Activated naive CD4-positive, alpha-beta T cell treated with anti-CD3 and anti-CD28 coated beads for 36 hours (primary cell): ENCODE measurements around the gene PBX1. TPM values are rescaled to one million over a fixed set of nuclear protein-coding genes. Genes with fewer than 3 reads are reported as not detected.

ENCODE experiments used
- CTCF ChIA-PET: fragments of 350-600 bp; sonication (Branson Sonifier 250); formaldehyde crosslinking; loops from one replicate; lab custom pipeline; 2021; ENCODE audit warnings: antibody characterized with exemption; lab: Charles Lee
- DNase-seq: peaks from one replicate; pipeline ENCODE4 v3.0.0-alpha.2; 2020
- H3K27ac Mint-ChIP-seq: one replicate; pipeline ENCODE4 v1.8.0; 2021; ENCODE audit warnings: mild to moderate bottlenecking, mixed read lengths
- H3K27me3 Mint-ChIP-seq: one replicate; pipeline ENCODE4 v1.8.0; 2021; ENCODE audit warnings: low read depth, mixed read lengths
- H3K36me3 Mint-ChIP-seq: one replicate; pipeline ENCODE4 v1.8.0; 2021; ENCODE audit warnings: low read depth, mixed read lengths
- H3K4me1 Mint-ChIP-seq: one replicate; pipeline ENCODE4 v1.8.0; 2021; ENCODE audit warnings: low read depth, mixed read lengths
- H3K4me3 Mint-ChIP-seq: one replicate; pipeline ENCODE4 v1.8.0; 2021; ENCODE audit warnings: mild to moderate bottlenecking, moderate library complexity, mixed read lengths
- H3K9me3 Mint-ChIP-seq: one replicate; pipeline ENCODE4 v1.8.0; 2021; ENCODE audit warnings: mixed read lengths
- intact Hi-C: fragments of 100-400 bp; cut with micrococcal nuclease; formaldehyde crosslinking; loops from one replicate; pipeline ENCODE4 v1.15.1; 2023
- total RNA-seq, 2 experiments: library from RNA; stranded (reverse); gene quantifications; one replicate each; pipeline ENCODE4 v1.2.3, GENCODE V29; 2021

Gene PBX1
- total RNA-seq, 2 experiments from 2014 or later = 0.27 to 0.31 TPM

- Mint-ChIP-seq H3K4me1 (no peaks in the 10 kb centered on the region), H3K9me3 (peaks cover 14% of the 10 kb centered on the region), H3K36me3 (no peaks in the 10 kb centered on the region), H3K27ac (no peak overlapping the region), H3K4me3 (no peak overlapping the region), H3K27me3 (no peaks in the 10 kb centered on the region)
- CTCF ChIA-PET = interaction anchor here (2.3 kb wide), 1 partner anchor 115 kb away, joined by 9 read pairs; no protein-coding TSS in a partner anchor
- intact Hi-C loops = loop anchor here (10.0 kb wide), 1 partner anchor 402 kb away; no protein-coding TSS in a partner anchor
- no peak for DNase-seq
Measured at GRCh38 chr1:164672588-164672987, 113.6 kb downstream of the PBX1 start.

GRCh38 chr1:164673584-164674214 lies 114.7 kb downstream of the PBX1 start:
- intact Hi-C loops = loop anchor here (10.0 kb wide), 1 partner anchor 401 kb away; no protein-coding TSS in a partner anchor
- Mint-ChIP-seq H3K27ac (no peak overlapping the region), H3K36me3 (no peaks in the 10 kb centered on the region), H3K4me3 (no peak overlapping the region), H3K4me1 (no peaks in the 10 kb centered on the region), H3K27me3 (no peaks in the 10 kb centered on the region), H3K9me3 (peaks cover 14% of the 10 kb centered on the region)
- no peak for DNase-seq
- CTCF ChIA-PET = interaction anchor here (0.6 to 2.3 kb wide), 2 partner anchors 16 to 114 kb away, joined by 3 to 9 read pairs; no protein-coding TSS in a partner anchor

GRCh38 chr1:164675342-164675904 lies 116.4 kb downstream of the PBX1 start:
- no peak overlapping the region for H3K27ac Mint-ChIP-seq
- H3K4me1 Mint-ChIP-seq = no peaks in the 10 kb centered on the region
- H3K9me3 Mint-ChIP-seq = peaks cover 3% of the 10 kb centered on the region
- CTCF ChIA-PET = no interaction called here
- no peaks in the 10 kb centered on the region for H3K36me3 Mint-ChIP-seq
- no peaks in the 10 kb centered on the region for H3K27me3 Mint-ChIP-seq
- no peak for DNase-seq
- intact Hi-C loops = loop anchor here (10.0 kb wide), 1 partner anchor 399 kb away; no protein-coding TSS in a partner anchor
- no peak overlapping the region for H3K4me3 Mint-ChIP-seq

- no peaks in the 10 kb centered on the region for H3K27me3 Mint-ChIP-seq
- peaks cover 2% of the 10 kb centered on the region for H3K9me3 Mint-ChIP-seq
- no peaks in the 10 kb centered on the region for H3K4me1 Mint-ChIP-seq
- H3K36me3 Mint-ChIP-seq = no peaks in the 10 kb centered on the region
- intact Hi-C loops = loop anchor here (10.0 kb wide), 1 partner anchor 397 kb away; no protein-coding TSS in a partner anchor
- CTCF ChIA-PET = no interaction called here
- H3K4me3 Mint-ChIP-seq = no peak overlapping the region
- H3K27ac Mint-ChIP-seq = no peak overlapping the region
- no peak for DNase-seq
Measured at GRCh38 chr1:164678136-164678700, 119.2 kb downstream of the PBX1 start.

- Mint-ChIP-seq H3K4me1 (no peaks in the 10 kb centered on the region), H3K36me3 (no peaks in the 10 kb centered on the region), H3K4me3 (no peak overlapping the region), H3K27ac (no peak overlapping the region), H3K27me3 (no peaks in the 10 kb centered on the region), H3K9me3 (peaks cover 2% of the 10 kb centered on the region)
- no peak for DNase-seq
- CTCF ChIA-PET = no interaction called here
- intact Hi-C loops = no loop called here
Measured at GRCh38 chr1:164682570-164682969, 123.6 kb downstream of the PBX1 start.

GRCh38 chr1:164683235-164683634 lies 124.3 kb downstream of the PBX1 start:
- CTCF ChIA-PET = no interaction called here

GRCh38 chr1:164685266-164686035 lies 126.5 kb downstream of the PBX1 start:
- intact Hi-C loops = no loop called here
- Mint-ChIP-seq H3K4me3 (no peak overlapping the region), H3K27me3 (no peaks in the 10 kb centered on the region), H3K36me3 (no peaks in the 10 kb centered on the region), H3K4me1 (no peaks in the 10 kb centered on the region), H3K27ac (no peak overlapping the region), H3K9me3 (peaks cover 2% of the 10 kb centered on the region)
- CTCF ChIA-PET = no interaction called here
- DNase-seq = no peak

More at GRCh38 chr1:164683235-164683634, 124.3 kb downstream of the PBX1 start:
- DNase-seq = no peak
- Mint-ChIP-seq H3K36me3 (no peaks in the 10 kb centered on the region), H3K27me3 (no peaks in the 10 kb centered on the region), H3K9me3 (peaks cover 2% of the 10 kb centered on the region), H3K27ac (no peak overlapping the region), H3K4me1 (no peaks in the 10 kb centered on the region), H3K4me3 (no peak overlapping the region)
- intact Hi-C loops = no loop called here

GRCh38 chr1:164687777-164688176 lies 128.8 kb downstream of the PBX1 start:
- Mint-ChIP-seq H3K27me3 (no peaks in the 10 kb centered on the region), H3K4me3 (no peak overlapping the region), H3K27ac (no peak overlapping the region), H3K4me1 (no peaks in the 10 kb centered on the region), H3K36me3 (no peaks in the 10 kb centered on the region), H3K9me3 (peaks cover 2% of the 10 kb centered on the region)
- CTCF ChIA-PET = no interaction called here
- intact Hi-C loops = no loop called here
- DNase-seq = no peak

- Mint-ChIP-seq H3K27me3 (no peaks in the 10 kb centered on the region), H3K4me3 (no peak overlapping the region), H3K27ac (no peak overlapping the region), H3K4me1 (no peaks in the 10 kb centered on the region), H3K9me3 (peaks cover 2% of the 10 kb centered on the region), H3K36me3 (no peaks in the 10 kb centered on the region)
- intact Hi-C loops = no loop called here
- no peak for DNase-seq
- CTCF ChIA-PET = no interaction called here
Measured at GRCh38 chr1:164688791-164689190, 129.8 kb downstream of the PBX1 start.

- no peaks in the 10 kb centered on the region for H3K36me3 Mint-ChIP-seq
- intact Hi-C loops = no loop called here
- DNase-seq = no peak
- H3K4me3 Mint-ChIP-seq = no peak overlapping the region
- no peaks in the 10 kb centered on the region for H3K4me1 Mint-ChIP-seq
- CTCF ChIA-PET = interaction anchor here (0.7 kb wide), 1 partner anchor 16 kb away, joined by 3 read pairs; no protein-coding TSS in a partner anchor
- H3K9me3 Mint-ChIP-seq = peaks cover 2% of the 10 kb centered on the region
- H3K27ac Mint-ChIP-seq = no peak overlapping the region
- no peaks in the 10 kb centered on the region for H3K27me3 Mint-ChIP-seq
Measured at GRCh38 chr1:164689672-164690511, 130.9 kb downstream of the PBX1 start.

GRCh38 chr1:164692420-164692819 lies 133.4 kb downstream of the PBX1 start:
- no peaks in the 10 kb centered on the region for H3K4me1 Mint-ChIP-seq
- intact Hi-C loops = no loop called here

More at GRCh38 chr1:164692420-164692819, 133.4 kb downstream of the PBX1 start:
- H3K27ac Mint-ChIP-seq = no peak overlapping the region
- no peaks in the 10 kb centered on the region for H3K9me3 Mint-ChIP-seq
- no peaks in the 10 kb centered on the region for H3K36me3 Mint-ChIP-seq
- CTCF ChIA-PET = no interaction called here
- H3K4me3 Mint-ChIP-seq = no peak overlapping the region
- DNase-seq = no peak
- no peaks in the 10 kb centered on the region for H3K27me3 Mint-ChIP-seq
